Measurements from ENCODE around the gene MGAT5B.

DNA sequence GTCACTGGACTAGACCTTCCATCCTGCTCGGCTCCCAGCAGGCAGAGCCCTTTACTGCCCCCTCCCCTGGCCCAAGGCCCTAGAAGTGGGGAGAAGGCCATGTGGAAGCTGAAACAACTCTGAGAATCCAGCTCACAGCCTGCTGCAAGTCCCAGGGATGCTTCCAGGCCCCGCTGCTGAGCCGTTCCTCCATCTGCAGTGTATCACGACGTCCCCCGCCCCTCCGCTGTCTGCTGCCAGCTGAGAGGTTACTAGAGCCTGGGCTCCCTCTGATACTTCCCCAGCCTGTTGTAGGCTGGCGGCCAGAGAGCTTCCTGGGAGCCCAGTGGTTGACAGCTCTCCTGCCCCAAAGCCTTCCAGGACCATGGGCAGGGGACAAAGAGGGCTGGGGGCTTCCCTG is 118.2 kb downstream of the MGAT5B start:
- TF ChIP-seq, protein P1, sequence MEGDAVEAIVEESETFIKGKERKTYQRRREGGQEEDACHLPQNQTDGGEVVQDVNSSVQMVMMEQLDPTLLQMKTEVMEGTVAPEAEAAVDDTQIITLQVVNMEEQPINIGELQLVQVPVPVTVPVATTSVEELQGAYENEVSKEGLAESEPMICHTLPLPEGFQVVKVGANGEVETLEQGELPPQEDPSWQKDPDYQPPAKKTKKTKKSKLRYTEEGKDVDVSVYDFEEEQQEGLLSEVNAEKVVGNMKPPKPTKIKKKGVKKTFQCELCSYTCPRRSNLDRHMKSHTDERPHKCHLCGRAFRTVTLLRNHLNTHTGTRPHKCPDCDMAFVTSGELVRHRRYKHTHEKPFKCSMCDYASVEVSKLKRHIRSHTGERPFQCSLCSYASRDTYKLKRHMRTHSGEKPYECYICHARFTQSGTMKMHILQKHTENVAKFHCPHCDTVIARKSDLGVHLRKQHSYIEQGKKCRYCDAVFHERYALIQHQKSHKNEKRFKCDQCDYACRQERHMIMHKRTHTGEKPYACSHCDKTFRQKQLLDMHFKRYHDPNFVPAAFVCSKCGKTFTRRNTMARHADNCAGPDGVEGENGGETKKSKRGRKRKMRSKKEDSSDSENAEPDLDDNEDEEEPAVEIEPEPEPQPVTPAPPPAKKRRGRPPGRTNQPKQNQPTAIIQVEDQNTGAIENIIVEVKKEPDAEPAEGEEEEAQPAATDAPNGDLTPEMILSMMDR (IDR thresholded peaks at IDR 0.05): no peak
- TF ChIP-seq POLR2AphosphoS5 (IDR thresholded peaks at IDR 0.05) (no peak), EP300 (IDR thresholded peaks at IDR 0.05) (no peak)

Data from stomach (tissue), 4 donors.